Activated CD4-positive, alpha-beta T cell treated with anti-CD3 and anti-CD28 coated beads, Interleukin-2, amount 50 U/mL, for 4 hours (primary cell): Measurements from ENCODE around the gene EFNB2.

Source experiments
- DNase-seq, 2 experiments: peaks; one replicate each; pipeline ENCODE4 v3.0.0-alpha.2; 2020

EFNB2 gene

DNA sequence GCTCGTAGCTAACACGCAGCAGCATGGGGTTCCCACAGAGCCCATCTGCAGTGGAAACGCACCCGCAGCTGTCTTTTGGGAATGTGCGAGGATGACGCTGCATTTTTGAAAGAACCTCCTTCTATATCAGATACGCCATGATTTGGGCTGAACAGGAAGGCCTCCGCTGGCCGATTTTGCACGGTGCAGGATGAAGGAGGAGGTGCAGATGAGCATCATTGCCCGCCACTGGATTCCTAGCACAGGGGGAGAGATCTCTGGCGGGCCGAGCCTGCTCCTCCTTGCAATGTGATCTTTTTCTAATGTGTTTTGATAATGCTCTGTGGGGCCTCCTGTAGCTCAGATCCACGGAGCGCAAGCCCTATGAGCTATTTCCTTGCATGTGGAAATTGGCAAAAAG, 55.5 kb downstream of the EFNB2 start:
- DNase-seq = no peak

DNA sequence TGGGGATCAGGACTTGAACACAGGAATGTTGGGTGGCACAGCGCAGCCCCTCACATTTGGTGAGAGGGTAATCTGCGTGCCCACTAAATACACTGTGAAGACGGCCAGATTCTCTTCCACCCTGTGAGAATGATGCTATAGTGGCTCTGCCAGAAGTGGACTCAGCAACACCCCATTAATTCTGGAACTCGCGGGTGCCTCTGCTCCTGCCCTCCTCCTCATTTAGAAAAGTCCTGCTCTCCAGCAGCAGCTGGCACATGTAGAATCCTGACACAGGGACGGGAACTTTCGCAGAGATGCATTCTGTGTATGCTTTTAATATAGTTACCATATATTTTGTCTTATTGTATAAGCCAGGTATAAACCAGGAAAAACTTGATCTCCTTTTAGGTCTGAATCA, 57.3 kb downstream of the EFNB2 start:
- DNase-seq = no peak

DNA sequence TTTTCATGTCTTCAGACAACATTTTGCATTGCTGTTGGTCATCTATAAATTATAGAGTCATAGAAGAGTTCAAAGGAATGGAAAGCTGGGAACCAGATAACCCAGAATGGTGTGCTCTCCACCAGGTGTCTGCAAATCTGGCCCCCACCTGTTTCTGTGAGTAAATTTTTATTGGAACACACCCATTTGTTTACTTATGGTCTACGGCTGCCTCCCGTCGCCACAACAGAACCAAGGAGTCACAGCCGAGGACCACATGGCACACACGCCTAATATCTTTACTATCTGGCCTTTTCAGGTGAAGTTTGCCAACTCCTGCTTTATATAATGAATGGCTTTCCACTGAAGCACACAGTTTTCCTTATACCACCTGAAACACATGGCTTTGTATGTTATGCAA, 58.2 kb downstream of the EFNB2 start:
- DNase-seq = no peak

DNA sequence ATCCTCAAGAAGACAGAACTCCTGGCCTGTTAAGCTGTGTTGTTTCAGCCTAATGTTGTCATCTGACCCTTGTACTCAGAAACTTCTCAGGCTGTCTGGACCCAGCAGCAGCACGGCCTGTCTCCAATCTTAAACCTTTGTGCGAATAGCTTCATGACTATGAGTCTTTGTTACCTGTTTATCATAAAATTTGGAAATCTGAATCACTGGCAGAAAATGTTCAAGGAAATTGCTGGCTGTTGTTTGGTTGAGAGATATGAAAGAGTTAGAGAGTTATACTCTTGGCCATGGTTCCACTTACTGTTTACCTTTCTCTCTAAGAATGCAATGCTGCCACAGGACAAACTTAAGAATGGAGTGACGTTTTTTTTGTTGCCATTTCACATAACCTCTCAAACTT, 59.6 kb downstream of the EFNB2 start:
- DNase-seq = no peak

DNA sequence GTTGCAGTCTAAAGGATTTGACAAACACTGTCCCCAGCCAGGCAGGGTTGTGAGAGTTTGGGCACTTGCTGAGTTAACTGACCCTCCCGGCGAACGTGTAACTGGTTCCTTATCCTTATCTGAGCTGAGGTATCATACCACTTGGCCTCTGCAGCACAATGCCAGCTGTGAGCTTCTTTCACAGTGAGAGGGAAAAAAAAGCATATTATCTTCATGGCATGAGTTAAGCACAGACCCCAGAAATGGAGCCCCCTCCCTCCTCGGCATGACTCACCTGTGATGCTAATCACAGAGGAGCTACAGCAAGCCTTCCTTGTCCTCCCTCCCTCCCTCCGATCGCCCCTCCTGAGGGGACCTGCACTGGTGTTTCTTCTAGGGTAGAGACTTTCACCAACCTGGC, 60.5 kb downstream of the EFNB2 start:
- DNase-seq = no peak

DNA sequence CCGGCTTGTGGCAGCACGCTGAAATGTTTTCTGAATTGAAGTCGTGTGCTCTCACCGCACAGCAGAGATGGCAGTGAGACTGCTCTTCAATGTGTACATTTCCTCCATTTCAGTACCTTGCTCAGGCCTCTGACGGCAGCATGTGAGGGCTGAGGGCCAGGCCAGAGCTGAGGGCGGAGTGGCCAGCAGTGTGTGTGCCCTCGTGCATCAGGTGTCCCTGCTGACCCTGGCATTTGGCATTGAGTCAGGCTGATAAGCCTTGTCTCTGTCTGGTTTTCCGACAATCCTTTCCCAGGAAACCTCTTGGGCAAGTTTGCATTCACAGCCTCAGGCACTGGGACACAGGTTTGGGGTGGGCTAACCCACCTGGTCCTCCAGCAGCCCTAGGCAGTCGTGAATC, 62.3 kb downstream of the EFNB2 start:
- DNase-seq = no peak

DNA sequence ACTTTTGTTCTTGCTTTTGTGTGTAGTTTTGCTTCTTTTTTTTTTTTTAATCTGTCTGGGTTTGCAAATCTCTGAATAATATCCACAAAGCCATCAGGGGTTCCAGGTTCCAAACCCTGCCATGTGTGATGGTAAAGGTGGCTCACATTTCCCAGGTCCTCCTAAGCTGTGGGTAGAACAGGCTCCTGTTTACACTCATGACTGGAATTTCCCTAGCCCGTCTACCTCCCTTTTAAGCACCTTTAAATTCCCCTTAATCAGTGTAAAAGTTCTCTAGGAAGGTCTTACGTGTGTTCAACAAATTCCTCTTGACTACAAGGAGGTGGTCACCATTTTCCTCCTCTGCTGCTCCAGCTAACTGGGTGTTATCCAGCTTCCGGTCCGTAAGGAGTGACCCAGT, 62.8 kb downstream of the EFNB2 start:
- DNase-seq = no peak

DNA sequence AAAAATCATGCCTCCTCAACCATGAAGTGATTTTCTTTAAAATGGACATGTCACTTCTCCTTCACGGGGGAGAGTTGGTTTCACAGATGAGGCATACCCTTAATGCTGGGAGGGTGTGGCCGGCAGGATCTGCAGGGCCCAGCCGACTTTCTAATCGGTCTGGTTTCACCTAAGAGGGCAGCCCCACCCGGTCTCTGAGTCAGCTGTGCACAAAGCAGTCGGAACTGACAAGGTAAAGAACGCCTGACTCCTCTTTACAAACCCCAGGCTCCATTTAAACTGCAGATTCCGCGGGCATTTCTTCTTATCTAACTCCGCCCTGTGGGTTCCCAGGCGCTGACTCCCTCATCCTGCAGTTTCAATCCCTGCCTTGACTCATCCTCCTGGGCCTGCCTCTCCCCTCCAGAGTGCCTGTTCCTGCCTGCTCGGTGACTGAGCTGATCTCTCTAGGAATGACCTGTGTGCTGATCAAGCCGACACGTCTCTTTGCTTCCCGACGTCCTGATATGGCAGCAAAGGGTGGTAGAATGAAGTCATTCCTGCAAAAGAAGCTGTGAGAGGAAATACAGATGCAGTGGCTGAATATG, 63.4 kb downstream of the EFNB2 start:
- no peak for DNase-seq

DNA sequence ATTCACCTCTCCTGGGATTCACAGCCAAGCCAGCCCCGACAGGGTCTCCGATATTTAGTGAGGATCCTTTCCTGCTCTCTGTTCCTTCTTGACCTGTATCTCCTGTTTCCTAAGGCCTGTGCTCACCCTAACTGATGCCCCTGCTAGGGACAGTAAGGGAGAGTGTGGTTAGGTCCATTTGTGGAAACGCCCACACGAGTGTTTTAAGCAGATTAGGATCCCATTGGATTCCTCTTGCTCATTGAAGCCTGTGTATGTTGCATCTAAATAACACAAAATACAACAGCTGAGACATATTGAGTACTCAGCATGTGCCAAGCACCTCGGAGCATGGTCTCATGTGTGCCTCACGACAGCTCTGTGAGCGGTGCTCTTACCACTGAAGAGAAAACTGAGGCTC, 64.9 kb downstream of the EFNB2 start:
- DNase-seq = no peak

DNA sequence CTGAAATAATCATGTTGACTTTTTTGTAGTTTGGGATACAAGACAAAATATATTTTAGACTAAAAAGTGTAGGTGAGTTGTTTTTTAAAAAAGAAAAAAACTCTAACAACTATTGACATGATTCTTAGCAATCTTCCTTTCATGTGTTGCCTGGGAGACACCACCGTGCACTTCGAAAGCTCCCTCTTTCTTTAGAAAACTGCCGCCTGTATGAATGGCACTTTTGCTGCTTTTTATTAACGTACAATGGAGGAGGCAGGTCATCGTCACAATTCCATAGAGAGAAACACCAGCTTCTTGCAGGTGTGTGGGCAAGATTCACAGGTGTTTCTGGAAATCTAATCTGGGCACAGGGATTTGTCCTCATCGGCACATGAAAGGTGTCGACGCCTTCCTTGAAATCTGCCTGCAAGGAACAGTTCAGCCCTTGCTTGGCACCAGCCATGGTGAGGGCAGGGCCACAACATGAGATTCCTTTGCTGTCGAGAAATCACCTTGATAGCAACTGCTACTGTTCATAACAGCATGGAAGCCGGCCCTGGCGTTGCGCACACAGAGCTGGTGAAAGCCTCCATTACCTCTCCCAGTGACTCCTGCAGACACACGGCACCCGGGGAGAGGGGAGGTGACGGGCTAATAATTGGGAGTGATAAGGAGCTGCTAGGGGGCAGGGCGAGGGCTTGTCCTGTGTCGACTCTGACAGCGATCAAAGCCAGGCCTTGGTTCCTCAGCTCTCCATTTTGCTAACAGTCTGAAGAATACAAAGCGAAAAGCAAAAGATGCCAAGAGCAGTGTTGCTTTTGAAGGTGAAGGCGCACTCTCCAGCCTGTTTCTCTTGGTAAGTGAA, 66.5 kb downstream of the EFNB2 start:
- DNase-seq = no peak

DNA sequence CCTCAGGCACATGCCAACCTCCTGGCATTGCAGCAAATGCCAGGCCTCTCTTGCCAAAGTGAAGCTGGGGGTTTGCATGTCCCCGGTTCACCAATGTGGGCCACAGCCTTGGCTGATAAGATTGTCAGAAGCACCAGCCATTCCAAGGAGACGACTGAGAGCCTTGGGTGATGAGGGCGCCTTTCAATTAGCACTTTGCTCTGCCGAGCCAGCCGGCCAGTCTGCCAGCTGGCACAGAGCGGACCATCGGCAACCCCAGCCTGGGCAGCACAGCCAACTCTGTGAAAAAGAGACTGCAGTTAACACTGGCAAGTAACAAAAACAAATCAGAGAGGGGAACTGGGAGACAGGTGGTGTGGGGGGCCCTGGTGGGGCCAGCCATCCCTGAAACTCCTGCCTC, 67.3 kb downstream of the EFNB2 start:
- no peak for DNase-seq

DNA sequence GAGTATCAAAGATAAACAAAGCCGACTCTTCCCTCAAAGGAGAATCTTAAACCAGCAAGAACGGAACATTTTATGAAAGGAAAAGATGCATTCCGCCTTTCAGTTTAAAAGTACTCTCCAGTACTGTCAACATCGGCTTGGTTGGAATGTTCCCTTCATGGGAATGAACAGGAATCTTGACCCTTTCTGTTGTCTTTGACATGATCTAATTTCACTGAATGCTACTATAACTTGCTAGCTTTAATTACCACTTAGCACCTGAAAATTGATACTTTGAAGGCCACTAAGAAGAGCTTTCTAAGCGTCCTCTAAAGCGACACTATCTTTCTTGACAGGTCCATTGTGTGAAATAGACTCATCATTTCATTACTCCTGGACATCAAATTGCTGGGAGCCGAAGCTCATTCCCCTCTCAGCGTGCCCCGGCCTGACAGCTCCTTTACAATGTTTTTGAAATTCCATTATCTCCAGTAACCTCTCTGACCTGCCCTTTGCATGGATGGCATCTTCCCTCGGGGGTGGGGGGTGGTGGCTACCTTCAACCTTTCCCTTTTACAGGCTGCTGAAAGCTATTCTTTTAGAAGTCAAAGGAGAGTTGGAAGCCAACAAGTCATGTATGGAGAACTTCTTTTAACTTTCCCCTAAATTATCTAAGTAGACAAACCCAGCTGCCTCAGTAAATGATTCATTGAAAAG, 67.9 kb downstream of the EFNB2 start:
- no peak for DNase-seq

DNA sequence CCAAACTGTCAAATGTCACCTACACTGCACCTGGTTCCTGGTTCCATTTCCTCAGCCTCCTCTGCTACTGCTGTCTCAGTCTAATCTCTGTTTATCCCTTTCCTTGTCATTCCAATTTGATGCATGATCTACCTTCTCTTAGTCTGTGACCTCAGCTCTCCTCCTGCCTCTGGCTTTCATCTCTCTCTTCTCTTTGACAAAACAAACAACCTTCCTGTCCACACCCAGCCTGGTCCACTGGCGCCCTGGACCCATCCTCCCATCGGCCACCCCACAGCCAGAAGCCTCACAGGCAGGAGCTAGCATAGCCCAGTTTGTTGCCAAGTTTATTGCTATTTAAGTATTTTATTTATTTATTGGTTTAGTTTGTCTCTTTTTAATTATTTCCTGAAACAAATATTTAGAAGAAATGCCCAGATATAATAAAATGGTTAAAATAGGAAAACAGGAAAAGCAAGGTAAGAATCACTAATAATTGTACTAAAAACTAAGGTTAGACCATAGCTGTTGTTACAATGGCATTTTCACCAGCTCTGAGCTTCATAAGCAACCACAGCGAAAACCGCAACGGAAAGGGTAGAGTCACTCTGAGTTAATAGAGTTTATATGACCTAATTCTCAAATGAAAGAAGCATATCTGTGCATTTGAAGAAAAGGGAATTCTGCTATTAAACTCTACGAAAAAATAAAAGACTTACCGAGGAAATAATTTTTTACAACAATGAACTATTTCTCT, 68.6 kb downstream of the EFNB2 start:
- no peak for DNase-seq

DNA sequence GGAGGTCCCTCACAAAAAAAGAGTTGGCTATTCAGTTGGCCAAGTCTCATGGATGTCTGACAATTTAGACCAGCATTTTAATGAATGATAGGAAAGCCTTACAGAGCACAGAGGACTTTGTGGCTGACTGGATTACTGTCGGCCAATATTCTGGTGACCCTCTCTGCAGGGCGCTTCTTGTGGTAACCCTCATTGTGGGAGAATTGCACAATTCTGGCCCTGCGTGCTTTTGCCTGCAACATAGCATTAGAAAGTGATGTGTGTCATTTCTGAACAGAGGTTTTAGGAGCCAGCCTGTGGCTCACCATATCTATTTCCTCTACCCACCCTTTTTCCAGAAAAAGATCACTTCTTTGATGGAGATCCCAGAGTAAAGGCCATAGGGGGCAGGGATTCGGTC, 71.4 kb downstream of the EFNB2 start:
- no peak for DNase-seq

DNA sequence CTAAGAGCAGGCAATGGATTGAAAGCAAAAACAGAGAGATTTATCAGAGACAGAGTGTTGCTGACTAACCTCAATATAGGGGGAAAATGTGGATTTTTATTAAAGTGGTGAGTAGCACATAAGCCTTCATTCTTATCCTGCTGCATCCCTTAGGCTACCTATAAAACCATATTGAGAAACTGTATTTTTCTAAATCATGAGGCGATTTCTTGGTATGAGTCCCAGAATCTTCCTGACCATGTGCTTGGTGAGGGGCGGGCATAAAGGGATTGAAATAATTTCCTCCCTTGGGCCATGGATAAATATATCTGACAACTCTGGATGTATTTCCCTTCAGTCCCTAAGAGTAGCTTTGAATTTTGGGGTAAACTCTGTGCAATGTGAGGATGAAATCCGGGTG, 72.8 kb downstream of the EFNB2 start:
- no peak for DNase-seq

DNA sequence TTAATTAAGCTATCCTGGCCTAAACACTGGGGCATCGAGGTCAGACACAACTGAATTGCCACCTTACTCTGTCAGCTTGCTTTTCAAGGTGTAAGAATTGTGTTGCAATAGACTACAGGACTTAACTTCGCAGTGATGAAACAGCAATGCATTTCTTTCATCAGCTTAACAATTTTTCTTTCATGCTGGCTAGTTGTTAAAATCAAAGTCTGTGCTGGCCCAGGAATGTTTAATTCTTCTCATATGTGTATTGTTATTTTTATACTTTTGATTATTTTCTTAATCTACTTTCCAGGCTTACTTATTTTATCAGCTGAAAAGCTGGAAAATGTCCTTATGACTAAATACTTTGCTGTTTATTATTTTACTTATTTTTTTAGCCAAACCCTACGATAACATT, 79.7 kb downstream of the EFNB2 start:
- DNase-seq = no peak

DNA sequence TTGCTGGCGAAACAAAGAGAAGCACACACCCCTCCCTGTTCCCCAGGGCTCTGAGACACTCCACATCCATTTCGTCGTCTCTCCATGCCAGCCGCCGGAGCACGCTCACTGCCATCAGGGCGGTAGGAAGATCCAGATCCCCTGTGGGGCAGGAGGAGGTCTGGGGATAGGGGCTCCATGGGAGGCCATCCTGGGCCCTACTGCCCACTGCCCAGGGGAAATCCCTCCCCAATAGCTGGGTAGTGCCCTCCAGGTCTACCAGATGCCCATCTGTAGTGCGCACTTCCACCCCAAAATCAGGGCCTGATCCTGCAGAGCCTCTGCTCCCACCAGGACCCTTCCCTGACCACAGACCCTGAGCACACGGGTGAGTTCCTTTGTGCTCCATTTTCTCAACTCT, 80.3 kb downstream of the EFNB2 start:
- no peak for DNase-seq

DNA sequence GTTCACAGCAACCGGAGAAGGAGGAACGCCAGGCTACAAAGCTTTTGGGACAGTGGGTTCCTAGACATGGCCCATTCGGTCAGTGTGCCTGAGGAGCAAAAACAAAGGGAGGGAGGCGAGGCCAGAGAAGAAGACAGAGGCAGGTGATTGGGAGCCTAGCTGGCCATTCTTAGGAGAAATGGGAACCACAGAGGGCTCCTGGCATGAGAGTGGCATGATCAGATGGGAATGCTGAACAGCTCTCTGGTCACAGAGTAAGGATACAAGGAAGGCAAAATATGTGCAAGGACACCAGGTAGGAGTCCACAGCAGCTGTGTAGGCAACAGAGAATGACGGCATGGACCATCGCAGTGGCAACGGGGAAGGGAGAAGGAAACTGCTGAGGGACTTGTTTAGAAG, 82.4 kb downstream of the EFNB2 start:
- no peak for DNase-seq

DNA sequence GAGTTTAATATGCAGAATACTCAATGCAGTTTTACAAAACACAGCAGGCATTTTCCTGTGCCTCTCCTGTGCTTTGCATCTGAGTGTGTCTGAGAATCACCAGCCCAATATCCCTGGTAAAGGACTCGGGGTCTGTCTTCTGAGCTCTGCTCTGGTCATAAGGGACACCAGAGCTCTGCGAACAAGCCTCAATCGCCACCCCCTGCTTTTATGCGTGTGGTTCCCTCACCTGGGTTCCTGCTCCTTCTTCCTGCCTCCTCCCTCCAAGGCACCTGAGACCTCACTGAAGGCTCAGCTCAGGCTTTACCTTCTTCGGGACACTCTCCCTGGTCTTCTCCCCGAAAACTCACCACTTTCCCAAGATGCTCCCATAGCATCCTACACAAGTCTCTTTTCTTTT, 84.5 kb downstream of the EFNB2 start:
- DNase-seq = no peak

DNA sequence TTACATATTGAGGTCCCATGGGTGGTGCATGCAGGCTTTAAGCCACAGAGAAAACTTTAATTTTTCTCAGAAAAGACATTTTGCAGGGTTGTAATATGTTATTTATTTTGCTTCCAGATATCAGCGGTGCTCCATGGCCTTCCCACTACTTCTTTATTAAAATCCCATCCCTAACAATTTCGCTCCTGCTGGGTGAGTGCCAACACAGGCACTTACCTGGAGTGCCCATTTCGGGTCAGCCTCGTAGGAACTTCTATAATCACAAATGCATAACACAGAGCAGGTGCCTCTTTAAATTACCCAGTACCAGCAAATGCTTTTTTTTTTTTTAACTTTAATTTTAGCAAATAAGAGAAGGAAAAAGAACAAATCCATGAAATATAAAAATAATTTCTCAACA, 86.4 kb downstream of the EFNB2 start:
- DNase-seq = no peak

DNA sequence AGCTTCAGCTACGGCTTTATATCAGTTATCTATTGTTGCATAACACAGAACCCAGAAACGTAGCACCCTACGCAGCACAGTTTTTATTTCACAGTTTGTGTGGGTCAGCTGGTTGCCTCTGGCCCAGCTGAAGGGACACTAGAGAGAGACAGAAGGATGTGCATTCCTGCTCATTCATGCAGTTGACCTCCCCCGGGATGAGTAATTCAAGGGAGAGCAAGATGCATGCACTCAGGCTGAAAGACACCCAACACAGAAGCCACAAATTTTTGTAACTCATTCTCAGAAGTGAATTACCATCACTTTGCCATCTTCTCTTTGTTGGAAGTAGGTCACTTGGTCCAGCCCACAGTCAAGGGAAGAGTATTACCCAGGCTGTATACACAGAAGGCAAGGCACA, 89.5 kb downstream of the EFNB2 start:
- no peak for DNase-seq

DNA sequence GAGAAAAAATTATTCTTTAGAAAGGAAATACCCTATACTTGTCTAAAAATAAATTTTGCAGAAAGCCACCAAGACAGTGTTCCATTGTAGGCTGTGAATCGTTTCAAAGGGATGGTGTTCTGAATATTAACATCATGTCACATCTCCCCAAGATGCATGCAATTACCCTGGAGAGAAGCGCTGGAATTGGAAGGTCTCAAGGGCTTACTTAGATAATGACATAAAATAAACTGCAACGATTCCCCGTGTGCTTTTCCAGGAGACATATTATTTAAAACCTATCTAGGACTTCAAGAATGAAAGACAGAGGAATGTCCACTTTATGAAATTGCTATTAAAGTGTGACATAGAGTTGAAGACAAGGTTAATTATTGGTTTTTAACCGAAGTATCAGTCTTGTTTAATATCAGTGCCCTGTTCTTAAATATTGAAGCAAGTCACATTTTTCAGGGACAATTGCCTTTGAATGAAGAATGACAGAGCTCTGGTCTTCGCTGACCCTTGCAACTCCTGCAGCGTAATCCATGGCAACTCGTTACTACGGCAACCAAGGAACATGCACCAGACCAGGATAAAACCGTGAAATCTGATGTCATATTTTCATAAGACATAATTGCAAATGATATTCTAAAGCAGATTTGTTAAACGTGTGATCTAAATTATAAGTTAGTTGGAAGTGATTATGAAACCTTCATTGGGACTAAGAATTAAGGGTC, 91.7 kb downstream of the EFNB2 start:
- DNase-seq = no peak

DNA sequence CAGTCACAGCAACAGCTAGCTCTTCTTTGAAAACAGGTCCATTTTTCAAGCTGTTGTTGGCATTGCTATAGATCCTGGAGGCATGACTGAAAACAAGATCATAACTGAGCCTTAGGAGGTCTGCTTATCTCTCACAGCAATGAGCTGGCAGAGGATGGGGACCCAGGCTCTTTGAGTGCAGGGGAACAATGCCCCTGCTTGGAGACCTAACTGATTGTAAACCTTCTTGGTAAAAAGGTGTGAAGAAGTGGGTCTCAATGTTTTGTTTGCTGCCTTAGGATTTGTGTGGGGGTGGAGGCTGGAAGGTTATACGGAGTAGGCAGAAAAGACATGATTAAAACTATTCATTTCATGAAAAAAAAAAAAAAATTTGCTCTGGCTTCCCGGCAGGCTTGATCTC, 94.6 kb downstream of the EFNB2 start:
- DNase-seq = no peak
